ENCODE data around the gene CCDC200.
"Not testable (repeated sequence)": the region's sequence is repeated elsewhere in the genome, so short reads cannot be mapped to it uniquely, and the experiment has no call there.

- TF ChIP-seq POLR2A (IDR thresholded peaks at IDR 0.05; ENCODE audit: low read length); GATA1 (IDR thresholded peaks at IDR 0.05; ENCODE audit: low read depth, low read length): not testable (repeated sequence)
Measured at GRCh38 chr17:43232021-43232699, 3.7 kb upstream of the CCDC200 start.
